Neural cell (in vitro differentiated cells): ENCODE measurements around the gene PAQR3. TPM values are rescaled to one million over a fixed set of nuclear protein-coding genes. Genes with fewer than 3 reads are reported as not detected.

Experiments used
- H2AFZ ChIP-seq: fragments of 200-600, 300-800 bp; sonication (generic), shearing (Covaris generic); 2 replicates; pipeline ENCODE4 v1.6.0; 2014; ENCODE audit warnings: low read depth, mild to moderate bottlenecking, antibody characterized with exemption, low read length, moderate library complexity
- H3F3A ChIP-seq: fragments of 200-600 bp; shearing (Covaris generic); 2 replicates; pipeline ENCODE4 v1.6.1; 2016; ENCODE audit warnings: mild to moderate bottlenecking, moderate library complexity, mixed read lengths, antibody characterized with exemption, low read length; ENCODE audit not compliant: insufficient read depth, poor library complexity, severe bottlenecking
- H3K27ac ChIP-seq: fragments of 200-600, 300-800 bp; sonication (generic), shearing (Covaris generic); 2 replicates; pipeline ENCODE4 v1.5.1; 2014; ENCODE audit warnings: mild to moderate bottlenecking, low read length, moderate library complexity
- H3K27me3 ChIP-seq: fragments of 300-800, 200-600 bp; sonication (generic), shearing (Covaris generic); 2 replicates; pipeline ENCODE4 v1.6.0; 2014; ENCODE audit warnings: mild to moderate bottlenecking, low read depth, low read length, moderate library complexity; ENCODE audit not compliant: insufficient read depth
- H3K36me3 ChIP-seq: fragments of 300-800, 200-600 bp; sonication (generic), shearing (Covaris generic); 2 replicates; pipeline ENCODE4 v1.5.1; 2014; ENCODE audit warnings: mild to moderate bottlenecking, antibody characterized with exemption, low read length, moderate library complexity; ENCODE audit not compliant: insufficient read depth
- H3K4me2 ChIP-seq: fragments of 300-800, 200-600 bp; sonication (generic), shearing (Covaris generic); 2 replicates; pipeline ENCODE4 v1.6.0; 2014; ENCODE audit warnings: mild to moderate bottlenecking, low read length
- H3K4me3 ChIP-seq: fragments of 300-800, 200-600 bp; sonication (generic), shearing (Covaris generic); 2 replicates; pipeline ENCODE4 v1.5.1; 2014; ENCODE audit warnings: mild to moderate bottlenecking, low read length, moderate library complexity
- H3K79me2 ChIP-seq: fragments of 200-600 bp; shearing (Covaris generic); replicated peaks from 2 replicates; pipeline ENCODE4 v1.6.0; 2014; ENCODE audit warnings: mild to moderate bottlenecking, low read length, moderate library complexity; ENCODE audit not compliant: insufficient read depth
- H3K9ac ChIP-seq: fragments of 300-800, 200-600 bp; sonication (generic), shearing (Covaris generic); 2 replicates; pipeline ENCODE4 v1.6.1; 2016; ENCODE audit warnings: mild to moderate bottlenecking, low read length, mixed read lengths
- H3K9me2 ChIP-seq: fragments of 200-600 bp; shearing (Covaris generic); 2 replicates; pipeline ENCODE4 v1.6.1; 2016; ENCODE audit warnings: mild to moderate bottlenecking, low read length, mixed read lengths; ENCODE audit not compliant: insufficient read depth
- H3K9me3 ChIP-seq: fragments of 200-600, 300-800 bp; sonication (generic), shearing (Covaris generic); 2 replicates; pipeline ENCODE4 v1.6.1; 2016; ENCODE audit warnings: mild to moderate bottlenecking, mixed run types, low read length, moderate library complexity, mixed read lengths
- H4K20me1 ChIP-seq: fragments of 200-600 bp; shearing (Covaris generic); 2 replicates; pipeline ENCODE4 v1.6.1; 2016; ENCODE audit warnings: mild to moderate bottlenecking, mixed run types; ENCODE audit not compliant: insufficient read depth
- CTCF ChIP-seq: fragments of 450-650 bp; IDR thresholded peaks from 2 replicates; pipeline ENCODE4 v1.5.1; 2014; ENCODE audit warnings: antibody characterized with exemption, mild to moderate bottlenecking, moderate library complexity; ENCODE audit not compliant: poor library complexity, severe bottlenecking
- EP300 ChIP-seq: fragments of 450-650 bp; conservative IDR thresholded peaks from 2 replicates; pipeline ENCODE4 v1.6.1; 2014; ENCODE audit warnings: antibody characterized with exemption, mild to moderate bottlenecking, moderate library complexity; ENCODE audit not compliant: poor library complexity, severe bottlenecking
- EZH2 ChIP-seq: fragments of 200-600, 300-800 bp; shearing (Covaris generic), sonication (generic); IDR thresholded peaks from 2 replicates; pipeline ENCODE4 v1.6.1; 2014; ENCODE audit warnings: antibody characterized with exemption, low read length, borderline replicate concordance, mild to moderate bottlenecking; ENCODE audit not compliant: insufficient read depth, poor library complexity, severe bottlenecking
- MXI1 ChIP-seq: fragments of 450-650 bp; conservative IDR thresholded peaks from 2 replicates; pipeline ENCODE4 v1.6.1; 2014; ENCODE audit warnings: antibody characterized with exemption, mild to moderate bottlenecking; ENCODE audit not compliant: poor library complexity, severe bottlenecking
- POLR2AphosphoS5 ChIP-seq: IDR thresholded peaks from 2 replicates; pipeline ENCODE4 v1.6.1; 2012
- RAD21 ChIP-seq: fragments of 450-650 bp; conservative IDR thresholded peaks from 2 replicates; pipeline ENCODE4 v1.6.1; 2014; ENCODE audit warnings: antibody characterized with exemption, mild to moderate bottlenecking, moderate library complexity
- REST ChIP-seq: IDR thresholded peaks from 2 replicates; pipeline ENCODE4 v1.6.1; 2012; ENCODE audit warnings: borderline replicate concordance
- SMC3 ChIP-seq: fragments of 450-650 bp; conservative IDR thresholded peaks from 2 replicates; pipeline ENCODE4 v1.6.1; 2014; ENCODE audit warnings: antibody characterized with exemption, mild to moderate bottlenecking, moderate library complexity; ENCODE audit not compliant: poor library complexity
- TAF1 ChIP-seq: IDR thresholded peaks from 2 replicates; pipeline ENCODE4 v1.6.1; 2012; ENCODE audit warnings: low read depth
- polyA minus RNA-seq: library from RNA; depleted of rRNA, polyadenylated mRNA; stranded (reverse); fragments of >200 nt; gene quantifications from 2 replicates; pipeline ENCODE4 v1.2.3, GENCODE V29; 2014
- polyA plus RNA-seq: library from polyadenylated mRNA; depleted of rRNA; stranded (reverse); fragments of >200 nt; gene quantifications from 2 replicates; pipeline ENCODE4 v1.2.3, GENCODE V29; 2014

PAQR3 gene
- polyA plus RNA-seq = 112 and 123 TPM in 2 replicates
- 88.9 and 107 TPM in 2 replicates for polyA minus RNA-seq

- Histone ChIP-seq H3K36me3 (no peaks in the 10 kb centered on the region), H3K9me3 (no peaks in the 10 kb centered on the region), H4K20me1 (no peaks in the 10 kb centered on the region), H3K9ac (peak within 1 kb of the TSS; percentile 86), H3K27me3 (no peaks in the 10 kb centered on the region), H2AFZ (peak within 1 kb of the TSS; percentile 78), H3K79me2 (peaks cover 16% of the 10 kb centered on the region), H3K27ac (peak within 1 kb of the TSS; percentile 49), H3K4me3 (peak within 1 kb of the TSS; percentile 83), H3K4me2 (peak within 1 kb of the TSS; percentile 88), H3K9me2 (no peaks in the 10 kb centered on the region), H3F3A (no peaks in the 10 kb centered on the region)
- TF ChIP-seq RAD21 (peak; percentile 20), POLR2AphosphoS5 (peak; percentile 86), EP300 (peak; percentile 53), SMC3 (no peak), CTCF (peak; percentile 30)
Observed at GRCh38 chr4:78938868-78939666, at the start of gene PAQR3. TSS of gene PAQR3 (minus strand) at chr4:78939438. CDS start at chr4:78939224, 214 bp downstream.

GRCh38 chr4:78987683-78988082 lies 48.4 kb upstream of the PAQR3 start:
- no peaks in the 10 kb centered on the region for H3K9me3 ChIP-seq
- H3K4me3 ChIP-seq = peak overlapping the region; percentile 0
- no peak overlapping the region for H3K4me2 ChIP-seq
- no peak overlapping the region for H3K9ac ChIP-seq
- no peak for TF ChIP-seq TAF1
- TF ChIP-seq EZH2 = no peak
- TF ChIP-seq RAD21 = no peak
- TF ChIP-seq EP300 = no peak
- no peak for TF ChIP-seq CTCF
- no peak for TF ChIP-seq REST
- no peak for TF ChIP-seq POLR2AphosphoS5
- no peak for TF ChIP-seq MXI1
- TF ChIP-seq SMC3 = no peak
- H3K9me2 ChIP-seq = no peaks in the 10 kb centered on the region
- H3K36me3 ChIP-seq = no peaks in the 10 kb centered on the region
- no peak overlapping the region for H3K27ac ChIP-seq
- no peaks in the 10 kb centered on the region for H3F3A ChIP-seq
- no peaks in the 10 kb centered on the region for H3K79me2 ChIP-seq
- H2AFZ ChIP-seq = no peak overlapping the region
- H4K20me1 ChIP-seq = no peaks in the 10 kb centered on the region
- no peaks in the 10 kb centered on the region for H3K27me3 ChIP-seq
